ENCODE data around the gene ACTN1.

Gene ACTN1

GRCh38 chr14:68970736-68971135 lies 8.4 kb downstream of the ACTN1 start:
- DNase-seq (ENCODE audit: insufficient read length, low spot score) (no peak), FAIRE-seq (no peak)

GRCh38 chr14:68970038-68970612 lies 9.0 kb downstream of the ACTN1 start:
- peak; percentile 4 for FAIRE-seq

GRCh38 chr14:68969278-68970033 lies 9.6 kb downstream of the ACTN1 start:
- DNase-seq (ENCODE audit: insufficient read length, low spot score) (no peak), FAIRE-seq (no peak)

More at GRCh38 chr14:68970038-68970612, 9.0 kb downstream of the ACTN1 start:
- DNase-seq (ENCODE audit: insufficient read length, low spot score): no peak

- no peak for DNase-seq (ENCODE audit: insufficient read length, low spot score)
- FAIRE-seq: no peak
Measured at GRCh38 chr14:68968721-68969120, 10.4 kb downstream of the ACTN1 start.

- DNase-seq (ENCODE audit: insufficient read length, low spot score) (no peak), FAIRE-seq (no peak)
Measured at GRCh38 chr14:68968051-68968450, 11.1 kb downstream of the ACTN1 start.

GRCh38 chr14:68967459-68967940 lies 11.6 kb downstream of the ACTN1 start:
- DNase-seq (ENCODE audit: insufficient read length, low spot score) (no peak), FAIRE-seq (no peak)

- no peak for FAIRE-seq
Measured at GRCh38 chr14:68966872-68967301, 12.2 kb downstream of the ACTN1 start.

GRCh38 chr14:68965261-68965761 lies 13.8 kb downstream of the ACTN1 start:
- FAIRE-seq (no peak), DNase-seq (ENCODE audit: insufficient read length, low spot score) (no peak)

More at GRCh38 chr14:68966872-68967301, 12.2 kb downstream of the ACTN1 start:
- DNase-seq (ENCODE audit: insufficient read length, low spot score): no peak

- FAIRE-seq (no peak), DNase-seq (ENCODE audit: insufficient read length, low spot score) (no peak)
Measured at GRCh38 chr14:68964300-68965093, 14.6 kb downstream of the ACTN1 start.

- no peak for FAIRE-seq
- no peak for DNase-seq (ENCODE audit: insufficient read length, low spot score)
Measured at GRCh38 chr14:68962681-68963080, 16.4 kb downstream of the ACTN1 start.

GRCh38 chr14:68961781-68962584 lies 17.1 kb downstream of the ACTN1 start:
- no peak for DNase-seq (ENCODE audit: insufficient read length, low spot score)
- no peak for FAIRE-seq

- FAIRE-seq (no peak), DNase-seq (ENCODE audit: insufficient read length, low spot score) (no peak)
Measured at GRCh38 chr14:68961361-68961760, 17.7 kb downstream of the ACTN1 start.

GRCh38 chr14:68960123-68960522 lies 19.0 kb downstream of the ACTN1 start:
- FAIRE-seq (no peak), DNase-seq (ENCODE audit: insufficient read length, low spot score) (no peak)

GRCh38 chr14:68959035-68959434 lies 20.1 kb downstream of the ACTN1 start:
- FAIRE-seq (no peak), DNase-seq (ENCODE audit: insufficient read length, low spot score) (no peak)

GRCh38 chr14:68958553-68958952 lies 20.5 kb downstream of the ACTN1 start:
- FAIRE-seq: no peak
- no peak for DNase-seq (ENCODE audit: insufficient read length, low spot score)

GRCh38 chr14:68957775-68958174 lies 21.3 kb downstream of the ACTN1 start:
- DNase-seq (ENCODE audit: insufficient read length, low spot score) (no peak), FAIRE-seq (no peak)

- FAIRE-seq (no peak), DNase-seq (ENCODE audit: insufficient read length, low spot score) (no peak)
Measured at GRCh38 chr14:68956724-68957123, 22.4 kb downstream of the ACTN1 start.

- no peak for DNase-seq (ENCODE audit: insufficient read length, low spot score)
- FAIRE-seq: no peak
Measured at GRCh38 chr14:68955851-68956179, 23.3 kb downstream of the ACTN1 start.

- FAIRE-seq: no peak
Measured at GRCh38 chr14:68955164-68955850, 23.8 kb downstream of the ACTN1 start.

GRCh38 chr14:68953196-68953555 lies 25.9 kb downstream of the ACTN1 start:
- no peak for FAIRE-seq
- DNase-seq (ENCODE audit: insufficient read length, low spot score): no peak

More at GRCh38 chr14:68955164-68955850, 23.8 kb downstream of the ACTN1 start:
- no peak for DNase-seq (ENCODE audit: insufficient read length, low spot score)

Measured in GM19239 (cell line).